Suprapubic skin (tissue), 4 donors: ENCODE data around the gene C10orf95.

Experiments
- EP300 ChIP-seq: sonication (generic); formaldehyde crosslinking; IDR thresholded peaks from one replicate; pipeline ENCODE4 v1.6.1; 2017; ENCODE audit warnings: antibody characterized with exemption
- POLR2AphosphoS5 ChIP-seq, 3 donors: sonication (generic); formaldehyde crosslinking; IDR thresholded peaks; one replicate each; pipeline ENCODE4 v1.6.1; 2017; ENCODE audit warnings: antibody characterized with exemption in 3 of 3
- TF ChIP-seq, protein P1 (sequence below), 2 donors: fragments of 200-600 bp in 1 of 2; fragments of 450-650 bp in 1 of 2; sonication (generic) in 1 of 2; IDR thresholded peaks; one replicate each; pipeline ENCODE4 v1.5.1; 2016 to 2019; ENCODE audit warnings: antibody characterized with exemption in 2 of 2, mild to moderate bottlenecking in 1 of 2, moderate library complexity in 1 of 2

DNA sequence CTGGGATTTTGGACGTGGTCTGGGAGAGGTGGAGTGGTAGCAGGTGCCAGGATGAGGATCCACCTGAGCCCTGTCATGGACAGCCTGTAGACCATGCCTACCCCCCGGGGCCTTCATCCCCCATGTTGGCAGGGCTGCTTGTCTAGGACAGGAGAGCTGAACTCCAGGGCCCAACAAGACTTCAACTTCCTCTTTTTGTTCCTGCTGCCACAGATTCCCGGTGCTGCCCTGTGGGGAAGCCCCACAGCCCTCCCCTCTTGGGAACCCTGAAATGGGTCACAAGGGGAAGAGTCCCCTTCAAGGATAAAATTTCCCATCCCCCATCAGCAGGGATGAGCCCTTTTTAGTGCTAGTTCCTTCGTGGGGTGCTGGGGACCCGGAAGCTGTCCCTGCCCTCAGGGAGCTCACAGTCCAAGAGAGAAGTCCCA is 17.7 kb downstream of the C10orf95 start:
- no peak for TF ChIP-seq EP300
- TF ChIP-seq, protein P1, sequence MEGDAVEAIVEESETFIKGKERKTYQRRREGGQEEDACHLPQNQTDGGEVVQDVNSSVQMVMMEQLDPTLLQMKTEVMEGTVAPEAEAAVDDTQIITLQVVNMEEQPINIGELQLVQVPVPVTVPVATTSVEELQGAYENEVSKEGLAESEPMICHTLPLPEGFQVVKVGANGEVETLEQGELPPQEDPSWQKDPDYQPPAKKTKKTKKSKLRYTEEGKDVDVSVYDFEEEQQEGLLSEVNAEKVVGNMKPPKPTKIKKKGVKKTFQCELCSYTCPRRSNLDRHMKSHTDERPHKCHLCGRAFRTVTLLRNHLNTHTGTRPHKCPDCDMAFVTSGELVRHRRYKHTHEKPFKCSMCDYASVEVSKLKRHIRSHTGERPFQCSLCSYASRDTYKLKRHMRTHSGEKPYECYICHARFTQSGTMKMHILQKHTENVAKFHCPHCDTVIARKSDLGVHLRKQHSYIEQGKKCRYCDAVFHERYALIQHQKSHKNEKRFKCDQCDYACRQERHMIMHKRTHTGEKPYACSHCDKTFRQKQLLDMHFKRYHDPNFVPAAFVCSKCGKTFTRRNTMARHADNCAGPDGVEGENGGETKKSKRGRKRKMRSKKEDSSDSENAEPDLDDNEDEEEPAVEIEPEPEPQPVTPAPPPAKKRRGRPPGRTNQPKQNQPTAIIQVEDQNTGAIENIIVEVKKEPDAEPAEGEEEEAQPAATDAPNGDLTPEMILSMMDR (IDR thresholded peaks at IDR 0.05): no peak
- no peak for TF ChIP-seq POLR2AphosphoS5 (IDR thresholded peaks at IDR 0.05)
